ENCODE data around the gene FAM170B.
A peak's percentile ranks its signal among the peaks of the same experiment; 100 is the strongest.

Gene FAM170B

DNA sequence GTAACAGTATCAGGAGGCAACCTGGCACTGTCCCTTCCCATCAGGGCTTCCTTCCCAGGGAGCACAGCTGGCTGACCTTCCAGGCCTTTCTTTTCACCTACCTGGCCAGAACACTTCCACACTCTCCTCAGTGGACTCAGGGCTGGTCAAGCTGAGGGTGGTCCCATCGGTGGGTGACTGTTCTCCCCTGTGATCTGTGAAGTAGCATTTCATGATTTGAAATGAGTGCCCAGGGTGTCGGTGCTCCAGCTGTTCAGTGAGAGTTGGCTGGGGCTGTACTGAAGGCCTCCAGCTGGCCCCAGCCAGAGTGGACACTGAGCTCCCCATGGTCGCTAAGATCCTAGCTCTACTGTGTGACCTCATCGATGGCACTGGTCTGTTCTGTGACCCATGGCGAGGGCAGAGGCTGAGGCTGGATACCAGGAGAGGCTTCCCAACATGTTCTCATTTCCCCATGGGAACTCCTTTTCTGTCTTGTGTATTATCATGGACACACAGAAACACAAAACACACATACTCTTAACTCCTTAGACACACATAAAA is at the start of gene FAM170B:
Gene FAM170B (minus strand): TSS at position 316 of the 543 bp plus-strand sequence. CDS start 103 bp downstream, at position 213.
- DNase-seq (ENCODE audit: low read depth) = no peak

- no peak for DNase-seq (ENCODE audit: low read depth)
Measured at GRCh38 chr10:49182776-49183175, 49.0 kb upstream of the FAM170B start.

- no peak for DNase-seq (ENCODE audit: low read depth)
Measured at GRCh38 chr10:49180444-49180860, 46.6 kb upstream of the FAM170B start.

DNA sequence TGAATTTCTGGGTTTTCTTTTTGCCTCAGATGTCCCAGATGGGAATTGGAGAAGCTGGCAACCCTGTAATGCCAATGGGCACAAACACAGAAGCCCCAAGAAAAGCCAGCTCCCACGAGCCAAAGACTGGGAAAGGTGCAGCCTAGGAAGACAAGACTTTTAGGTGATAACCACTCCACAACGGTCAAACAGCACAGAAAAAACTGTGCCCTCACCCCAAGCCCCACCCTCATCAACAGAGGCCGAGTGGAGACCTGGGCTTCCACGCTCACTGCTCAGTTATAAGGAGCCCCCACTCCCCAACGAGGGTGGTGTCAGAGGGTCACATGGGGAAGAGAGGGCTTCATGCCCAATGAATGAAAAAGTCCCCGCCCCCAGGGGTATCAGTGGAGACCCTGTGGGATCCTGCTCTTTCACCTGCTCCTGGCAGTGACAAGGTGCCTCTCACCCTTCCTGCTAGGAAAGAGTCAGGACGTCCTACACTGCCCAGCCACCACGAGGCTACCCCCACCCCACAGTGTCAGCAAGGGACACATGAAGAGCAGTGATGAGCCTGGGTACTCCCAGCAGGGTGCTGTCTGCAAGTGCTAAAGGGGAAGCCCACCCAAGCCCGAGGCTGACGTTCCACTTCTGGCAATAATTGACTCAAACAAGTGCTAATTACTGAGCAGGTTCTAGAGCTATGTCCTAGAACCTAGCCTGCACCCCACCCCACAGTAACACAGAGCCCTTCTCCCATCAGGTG is 46.0 kb upstream of the FAM170B start:
- DNase-seq (ENCODE audit: low read depth) = no peak

DNA sequence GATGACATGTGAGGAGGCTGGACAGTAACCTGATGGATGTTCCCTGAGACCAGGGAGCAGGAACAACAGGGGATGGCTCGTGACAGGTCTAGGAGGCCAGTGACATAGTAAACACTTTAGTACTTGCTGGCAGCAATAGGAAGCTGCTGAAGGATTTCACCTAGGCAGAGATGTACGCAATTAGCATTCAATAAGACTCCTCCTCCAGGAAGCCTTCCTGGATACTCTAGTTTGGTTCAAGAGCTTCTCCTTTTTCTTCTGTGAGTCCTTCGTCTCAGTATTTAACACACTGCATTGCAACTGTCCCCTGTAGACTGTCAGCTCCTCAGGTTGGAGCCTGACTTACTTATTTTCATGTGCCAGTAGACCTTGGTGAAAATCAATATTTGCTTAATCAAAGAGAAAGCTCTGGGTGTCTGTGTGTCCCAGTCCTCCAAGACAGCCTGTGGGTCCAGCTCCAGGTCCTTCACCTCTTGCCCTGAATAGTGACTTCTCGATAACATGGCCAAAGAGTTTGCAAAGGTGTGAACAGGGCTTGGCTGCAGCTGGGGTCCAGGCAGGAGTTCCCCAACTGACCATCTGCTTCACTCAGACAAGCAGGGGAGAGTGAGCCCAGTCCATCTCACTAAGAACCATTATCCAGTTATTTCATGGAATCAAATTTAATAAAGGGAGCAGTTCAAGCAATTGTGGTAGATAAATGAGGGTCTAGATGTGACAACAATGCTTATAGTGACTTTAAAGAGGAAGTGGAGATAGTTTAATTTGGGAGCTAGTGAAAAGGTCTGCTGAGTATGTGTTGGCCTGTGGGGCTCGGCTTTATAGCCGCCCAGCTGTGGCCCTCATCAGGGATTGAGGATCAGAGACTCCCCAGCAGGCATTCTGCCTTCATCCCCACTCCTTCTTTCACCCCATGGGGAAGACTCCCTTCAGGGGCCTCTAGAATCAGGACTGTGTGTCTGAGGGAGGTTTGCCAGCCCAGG is 45.0 kb upstream of the FAM170B start:
- DNase-seq (ENCODE audit: low read depth) = no peak

GRCh38 chr10:49177391-49178355 is 43.9 kb upstream of the FAM170B start:
- DNase-seq (ENCODE audit: low read depth) = peak; percentile 65

DNA sequence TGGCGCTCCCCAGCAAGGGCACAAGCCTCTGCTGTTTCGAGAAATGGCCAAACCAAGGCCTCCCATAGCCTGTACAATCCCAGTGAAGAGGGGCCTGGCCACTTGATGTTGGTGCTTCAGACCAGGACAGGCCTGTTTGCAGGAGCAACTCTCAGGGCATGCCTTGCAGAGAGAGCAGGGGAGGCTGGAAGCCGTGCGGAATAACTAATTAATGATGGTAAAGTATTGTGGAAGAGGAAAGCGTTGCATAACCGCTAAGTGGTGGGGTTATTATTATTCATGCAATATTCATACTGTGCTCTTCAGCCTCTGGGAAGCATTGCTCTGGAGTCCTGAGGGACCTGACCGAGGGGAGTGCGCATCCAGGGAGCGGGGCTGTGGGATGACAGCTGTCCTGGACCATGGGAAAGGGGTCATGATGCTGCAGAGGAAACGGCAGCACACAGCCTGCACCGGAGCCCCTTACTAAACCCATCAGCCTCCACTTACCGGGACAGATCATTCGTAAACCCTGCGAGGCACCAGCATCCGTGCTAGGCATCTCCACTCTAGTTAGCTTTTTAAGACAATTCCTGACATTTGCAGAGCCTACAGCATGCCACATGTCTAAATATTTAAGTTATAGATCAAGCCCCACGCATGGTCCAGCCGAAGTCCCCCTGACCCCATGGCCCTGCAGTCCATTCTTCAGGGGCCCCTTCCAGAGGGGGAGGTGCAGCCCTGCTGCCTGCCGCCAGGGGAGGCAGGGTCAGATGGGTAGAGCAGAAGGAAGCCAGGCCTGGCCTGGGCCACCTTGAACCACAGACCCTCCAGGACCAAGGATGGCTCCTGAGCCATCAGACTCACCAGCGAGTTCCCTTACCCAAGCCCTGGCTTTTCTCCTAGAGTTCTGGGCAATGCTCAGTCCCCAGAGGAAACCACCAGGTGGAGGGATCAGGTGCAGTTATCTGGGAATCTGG is 42.8 kb upstream of the FAM170B start:
- no peak for DNase-seq (ENCODE audit: low read depth)

DNA sequence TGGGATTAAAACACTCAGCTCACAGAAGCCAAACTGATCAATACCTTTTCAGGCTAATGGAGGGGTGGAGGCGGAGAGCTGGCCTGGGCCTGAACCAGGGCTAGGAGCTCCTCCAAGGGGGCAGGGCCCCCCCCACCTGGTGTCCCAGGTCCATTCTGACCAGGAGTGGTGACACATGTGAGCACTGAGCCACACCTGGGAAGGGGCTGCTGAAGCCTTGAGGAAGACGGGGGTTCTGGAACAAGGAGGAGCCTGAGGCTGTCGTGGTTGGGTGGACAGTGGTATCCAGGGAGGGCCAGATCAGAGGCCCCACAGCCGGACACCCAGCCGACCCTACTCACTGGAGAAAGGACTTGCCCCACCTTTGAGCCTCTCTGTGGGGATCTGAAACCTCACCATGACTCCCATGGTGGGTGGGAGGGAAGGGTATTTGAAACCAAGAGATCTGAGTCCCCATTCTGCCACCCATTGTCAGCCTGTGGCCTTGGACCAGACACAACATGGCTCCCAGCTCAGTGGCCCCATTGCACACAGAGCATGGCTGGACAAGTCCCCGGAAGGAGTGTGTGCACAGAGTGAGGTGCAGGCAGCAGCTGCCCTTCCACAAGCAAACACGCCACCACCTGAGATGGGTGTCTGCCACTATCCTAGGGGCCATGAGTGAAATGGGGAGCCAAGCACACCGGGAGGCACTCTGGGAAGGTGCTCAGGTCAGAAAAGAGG is 41.9 kb upstream of the FAM170B start:
- DNase-seq (ENCODE audit: low read depth) = no peak

- no peak for DNase-seq (ENCODE audit: low read depth)
Measured at GRCh38 chr10:49174926-49175500, 41.2 kb upstream of the FAM170B start.

DNA sequence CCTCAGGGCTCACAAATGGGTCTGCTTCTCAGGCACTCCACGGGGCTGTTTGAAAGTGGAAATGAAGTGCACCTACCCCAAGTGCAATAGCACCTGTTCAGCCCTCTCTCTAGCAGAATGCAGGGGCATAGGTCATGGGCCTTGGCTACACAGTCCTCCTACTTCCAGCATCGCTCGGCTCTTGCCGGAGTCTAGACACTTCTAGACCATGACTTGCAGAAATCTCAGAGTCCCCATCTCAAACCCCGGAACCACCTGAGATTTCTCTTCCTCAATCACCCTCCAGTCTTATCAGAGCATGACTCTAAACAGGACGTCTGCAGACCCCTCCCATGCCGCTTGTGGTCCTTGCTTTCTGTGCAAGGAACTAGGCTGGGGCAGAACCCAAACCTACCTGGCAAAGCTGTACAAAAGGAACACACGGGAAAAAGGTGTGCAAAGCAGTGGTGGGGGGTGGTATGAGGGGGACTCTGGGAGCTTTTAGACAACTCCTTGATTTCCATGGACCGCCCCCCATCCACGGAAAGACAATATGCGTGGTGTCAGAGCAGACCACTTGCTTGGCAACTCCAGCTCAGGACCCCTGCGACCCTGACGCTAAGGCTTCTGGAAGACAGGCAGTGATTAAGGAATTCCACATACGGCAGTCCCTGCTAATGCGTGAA is 40.6 kb upstream of the FAM170B start:
- DNase-seq (ENCODE audit: low read depth) = no peak

GRCh38 chr10:49173853-49174252 is 40.0 kb upstream of the FAM170B start:
- DNase-seq (ENCODE audit: low read depth) = no peak

GRCh38 chr10:49173201-49173772 is 39.5 kb upstream of the FAM170B start:
- DNase-seq (ENCODE audit: low read depth) = no peak

GRCh38 chr10:49172777-49173132 is 38.9 kb upstream of the FAM170B start:
- DNase-seq (ENCODE audit: low read depth) = no peak

- no peak for DNase-seq (ENCODE audit: low read depth)
Measured at GRCh38 chr10:49172061-49172776, 38.4 kb upstream of the FAM170B start.

- DNase-seq (ENCODE audit: low read depth) = no peak
Measured at GRCh38 chr10:49171326-49172060, 37.7 kb upstream of the FAM170B start.

DNA sequence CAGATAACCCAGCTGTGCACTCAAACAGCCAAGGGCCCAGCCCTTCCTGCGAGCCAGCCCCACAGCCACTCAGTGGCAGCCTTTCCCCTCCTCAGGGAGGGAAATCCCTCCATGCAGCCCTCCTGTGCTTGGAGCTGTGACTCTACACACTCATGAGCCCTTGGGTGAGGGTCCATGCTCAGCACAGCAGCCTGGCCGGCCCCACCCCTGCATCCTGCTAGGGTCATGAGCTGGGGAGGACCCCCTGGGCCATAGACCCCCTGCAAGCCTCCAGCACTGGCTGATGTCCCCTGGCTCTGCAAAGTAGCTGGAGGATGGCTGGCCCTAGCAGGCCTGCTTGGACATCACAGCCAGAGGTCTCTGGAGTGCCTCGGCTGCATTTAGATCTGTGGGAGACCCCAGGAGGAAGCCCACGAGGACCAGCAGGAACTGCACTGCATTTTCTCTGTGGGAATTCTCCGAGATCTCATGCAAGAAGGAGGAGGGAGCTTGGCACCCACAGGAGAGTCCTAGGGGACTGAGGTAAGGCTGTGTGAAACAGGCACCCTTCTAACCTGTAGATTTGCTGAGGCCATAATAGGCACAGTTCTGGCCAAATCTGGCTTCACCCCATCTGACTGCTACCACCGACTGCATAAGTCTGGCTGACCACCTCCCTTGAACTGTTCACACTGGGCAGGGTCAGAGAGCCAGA is 37.0 kb upstream of the FAM170B start:
- DNase-seq (ENCODE audit: low read depth) = no peak
